Heart left ventricle (tissue), 16 donors: ENCODE measurements around the gene TENM3. TPM values are rescaled to one million over a fixed set of nuclear protein-coding genes. Genes with fewer than 3 reads are reported as not detected.

Experiments used
- ATAC-seq, 4 donors: fragments of 200-7000 bp; cut with Tn5 transposase; one replicate each; pipeline ENCODE4 v1.9.1; 2020 to 2022; ENCODE audit warnings: moderate library complexity in 4 of 4, mild to moderate bottlenecking in 3 of 4, moderate number of reproducible peaks in 1 of 4
- DNase-seq, 5 donors: peaks; one replicate each; pipeline ENCODE4 v3.0.0-alpha.2; 2020
- H3K27ac ChIP-seq, 12 donors: fragments of 200-600 bp; sonication (generic) in 4 of 12; one replicate each; pipeline versions ENCODE4 v1.5.0 to v1.8.0; 2016 to 2022; ENCODE audit warnings: mild to moderate bottlenecking in 2 of 12
- H3K27me3 ChIP-seq, 9 donors: fragments of 200-600 bp; sonication (generic) in 2 of 9; one replicate each; pipeline versions ENCODE4 v1.5.1 to v1.8.0; 2016 to 2022; ENCODE audit warnings: mild to moderate bottlenecking in 3 of 9
- H3K36me3 ChIP-seq, 9 donors: fragments of 200-600 bp; sonication (generic) in 2 of 9; one replicate each; pipeline versions ENCODE4 v1.5.0 to v1.8.0; 2018 to 2022; ENCODE audit warnings: mild to moderate bottlenecking in 2 of 9
- H3K4me1 ChIP-seq, 12 donors: fragments of 200-600 bp; sonication (generic) in 4 of 12; one replicate each; pipeline versions ENCODE4 v1.5.0 to v1.8.0; 2016 to 2022; ENCODE audit warnings: mild to moderate bottlenecking in 3 of 12
- H3K4me3 ChIP-seq, 12 donors: fragments of 200-600 bp; sonication (generic) in 4 of 12; one replicate each; pipeline versions ENCODE4 v1.5.0 to v1.8.0; 2017 to 2022; ENCODE audit warnings: mild to moderate bottlenecking in 9 of 12, moderate library complexity in 4 of 12
- H3K9me3 ChIP-seq, 12 donors: fragments of 200-600 bp; sonication (generic) in 4 of 12; one replicate each; pipeline versions ENCODE4 v1.5.0 to v1.8.0; 2016 to 2022; ENCODE audit warnings: mild to moderate bottlenecking in 1 of 12
- CTCF ChIP-seq, 12 donors: fragments of 200-600 bp; sonication (generic) in 4 of 12; IDR thresholded peaks; one replicate each; pipeline versions ENCODE4 v1.5.0 to v1.8.0; 2018 to 2022; ENCODE audit warnings: antibody characterized with exemption in 12 of 12, mild to moderate bottlenecking in 5 of 12
- POLR2A ChIP-seq, 2 donors: fragments of 450-650 bp; IDR thresholded peaks; one replicate each; pipeline ENCODE4 v1.6.1; 2017; ENCODE audit warnings: antibody characterized with exemption in 2 of 2, mild to moderate bottlenecking in 2 of 2, moderate library complexity in 2 of 2
- WGBS, 4 donors: extraction: QIAGEN DNeasy Blood & Tissue Kit in 2 of 4; methylation state at CpG; one replicate each; pipeline versions ENCODE4 v1.1.5 to v1.1.7; 2013 to 2018; 5-methylcytosine and 5-hydroxymethylcytosine counted together
- intact Hi-C, 10 donors: fragments of 100-400 bp; cut with DNase I; formaldehyde crosslinking; loops; one replicate each; pipeline versions ENCODE4 v1.11.1 to v1.14.2; 2022
- polyA plus RNA-seq, 2 donors: library from polyadenylated mRNA; stranded (reverse); fragments of 200-250 nt; gene quantifications; one replicate each; pipeline ENCODE4 v1.2.3, GENCODE V29; 2013
- total RNA-seq, 9 donors: library from RNA; depleted of rRNA in 2 of 9; stranded (reverse); fragments of >200 nt in 2 of 9; fragmentation: NEBNext Ultra II Directional in 3 of 9; extraction: Animal tissue kit (Norgen Biotek cat#: 25700) in 3 of 9; gene quantifications; one replicate each; pipeline versions ENCODE4 v1.1.0 to v1.2.4, GENCODE V29; 2016 to 2023
- donor health status: ischemic (EF 13 %, LVEDD 7.1; RV severe dilation, severe dysfunction).
- donor health status: healthy with polysubstance abuse.
- donor health status: DM: no; HTN: yes; CAD: no.
- donor health status: DM: no; HTN: no; CAD: no.
- donor health status: ischemic (EF 25% LVEDD 6.9; RV normal size, moderate dysfunction).
- donor health status: ischemic (EF 25% LVEDD 5.7; RV mildly dilated, moderate dysfunction).
- donor health status: healthy.
- donor health status: DM: yes; HTN: yes; CAD: no.
- donor health status: ischemic (EF 35%, LVEDD 5.7; RV mildly dilated, moderate dysfunction).
- donor health status: nonischemic (EF 11% LVEDD 7.7; RV severe dilation, severe dysfunction).
- donor health status: DM: yes; HTN: yes; CAD: no.
- donor health status: PGD.
- donor health status: ischemic (EF 29% LVEDD 5.4; RV normal size, mild dysfunction).
- donor health status: nonischemic (EF 23%, LVEDD 6.1; RV moderate dilation, normal function).

The TENM3 gene
- total and polyA plus RNA-seq, 11 donors, result 0.19 to 10.3 (median 2.5) TPM

GRCh38 chr4:182671749-182672148, 428.5 kb downstream of the TENM3 start:
- intact Hi-C loops, result no loop called here
- Histone ChIP-seq H3K4me3 (no peak overlapping the region), H3K4me1 (no peaks in the 10 kb centered on the region), H3K9me3 (no peaks in the 10 kb centered on the region), H3K27ac (no peak overlapping the region), H3K36me3 (no peaks in the 10 kb centered on the region), H3K27me3 (no peaks in the 10 kb centered on the region)
- DNase-seq, result no peak
- no peak for TF ChIP-seq POLR2A (IDR thresholded peaks at IDR 0.05)
- no peak for TF ChIP-seq CTCF (IDR thresholded peaks at IDR 0.05)
- 23 to 61% (median 38%) methylated on average over 5 of the region's 5 CpGs for WGBS, 4 donors
- ATAC-seq, result no peak

GRCh38 chr4:182678590-182678989, 435.4 kb downstream of the TENM3 start:
- ATAC-seq, result peak; percentile 49 to 85 (median 56)
- H3K9me3 ChIP-seq, result no peaks in the 10 kb centered on the region
- H3K27me3 ChIP-seq, result no peaks in the 10 kb centered on the region

GRCh38 chr4:182679533-182679932, 436.3 kb downstream of the TENM3 start:
- Histone ChIP-seq H3K36me3 (no peaks in the 10 kb centered on the region), H3K4me3 (peak overlapping the region in 2 of 12 donors; percentile 34 to 40), H3K4me1 (peaks cover 0 to 18% (median 5%) of the 10 kb centered on the region in 12 donors), H3K9me3 (no peaks in the 10 kb centered on the region), H3K27ac (no peak overlapping the region), H3K27me3 (no peaks in the 10 kb centered on the region)
- DNase-seq (peak in 1 of 5 donors; percentile 26), ATAC-seq (peak in 3 of 4 donors; percentile 47 to 63 (median 61))
- intact Hi-C loops, result no loop called here
- TF ChIP-seq POLR2A (IDR thresholded peaks at IDR 0.05), result no peak
- no peak for TF ChIP-seq CTCF (IDR thresholded peaks at IDR 0.05)
- WGBS, 4 donors, result 52 to 54% (median 53%) methylated on average over 11 of the region's 11 CpGs

More at GRCh38 chr4:182678590-182678989, 435.4 kb downstream of the TENM3 start:
- H3K4me1 ChIP-seq, result peaks cover 0 to 12% (median 1%) of the 10 kb centered on the region in 12 donors
- intact Hi-C loops, result no loop called here
- TF ChIP-seq CTCF (IDR thresholded peaks at IDR 0.05) (no peak), POLR2A (IDR thresholded peaks at IDR 0.05) (no peak)
- no peaks in the 10 kb centered on the region for H3K36me3 ChIP-seq
- H3K27ac ChIP-seq, result no peak overlapping the region
- WGBS, 4 donors, result 67 to 72% (median 70%) methylated on average over 4 of the region's 4 CpGs
- no peak overlapping the region for H3K4me3 ChIP-seq
- no peak for DNase-seq

GRCh38 chr4:182680234-182680653, 437.0 kb downstream of the TENM3 start:
- Histone ChIP-seq H3K4me1 (peaks cover 0 to 18% (median 5%) of the 10 kb centered on the region in 12 donors), H3K27me3 (no peaks in the 10 kb centered on the region), H3K27ac (peak overlapping the region in 3 of 12 donors; percentile 5 to 36 (median 14)), H3K9me3 (no peaks in the 10 kb centered on the region), H3K36me3 (no peaks in the 10 kb centered on the region), H3K4me3 (peak overlapping the region in 6 of 12 donors; percentile 13 to 40 (median 22))
- intact Hi-C loops, result no loop called here
- 36 to 47% (median 45%) methylated on average over 15 of the region's 15 CpGs for WGBS, 4 donors
- ATAC-seq (peak; percentile 88 to 93 (median 90)), DNase-seq (peak; percentile 36 to 73 (median 60))
- TF ChIP-seq CTCF (IDR thresholded peaks at IDR 0.05) (no peak), POLR2A (IDR thresholded peaks at IDR 0.05) (no peak)
